LNCAP (cell line): ENCODE results near the gene AGRP.

ENCODE experiments used
- CTCF ChIP-seq: fragments of 450-650 bp; IDR thresholded peaks from 2 replicates; pipeline ENCODE4 v1.5.1; 2017; ENCODE audit warnings: mild to moderate bottlenecking

AGRP gene

GRCh38 chr16:67449739-67450138, 33.6 kb downstream of the AGRP start:
- no peak for TF ChIP-seq CTCF

- no peak for TF ChIP-seq CTCF
These were observed 34.0 kb downstream of the AGRP start for GRCh38 chr16:67449336-67449735.

- no peak for TF ChIP-seq CTCF
These were observed 34.8 kb downstream of the AGRP start for GRCh38 chr16:67448580-67448979.

GRCh38 chr16:67447508-67448076, 35.8 kb downstream of the AGRP start:
- peak; percentile 41; the same call in 1 of the 2 replicates for TF ChIP-seq CTCF

GRCh38 chr16:67446968-67447507, 36.3 kb downstream of the AGRP start:
- TF ChIP-seq CTCF: no peak

- no peak for TF ChIP-seq CTCF
These were observed 37.1 kb downstream of the AGRP start for GRCh38 chr16:67445913-67446907.

- peak; percentile 23; the same call in 1 of the 2 replicates for TF ChIP-seq CTCF
These were observed 37.9 kb downstream of the AGRP start for GRCh38 chr16:67445441-67445912.
